HCT116 (cell line): ENCODE results near the gene CTSZ. TPM values are rescaled to one million over a fixed set of nuclear protein-coding genes. Genes with fewer than 3 reads are reported as not detected.

ENCODE experiments used
- ATAC-seq: fragments of 200-7000 bp; cut with Tn5 transposase; 2 replicates; pipeline ENCODE4 v1.9.1; 2020; ENCODE audit warnings: mild to moderate bottlenecking, moderate library complexity
- BruUV-seq: library from RNA; stranded (reverse); fragments of 400-500 nt; replicated peaks from 2 replicates; lab custom pipeline; 2021; lab: Mats Ljungman, UMichigan
- CTCF ChIA-PET: fragments of 300-600 bp; sonication (Branson Sonifier 250); formaldehyde crosslinking; loops from one replicate; lab custom pipeline; 2021; ENCODE audit warnings: antibody characterized with exemption; lab: Charles Lee
- POLR2A ChIA-PET: fragments of 300-600, 350-600 bp; sonication (Branson Sonifier 250); formaldehyde crosslinking; loops from one replicate; lab custom pipeline; 2021; ENCODE audit warnings: antibody characterized with exemption; lab: Charles Lee
- RAD21 ChIA-PET, 2 experiments: fragments of 300-600 bp; sonication (Branson Sonifier 250); formaldehyde crosslinking; loops; one replicate each; lab custom pipeline; 2023; ENCODE audit warnings: low total read pairs in 2 of 2; ENCODE audit not compliant: uncharacterized antibody in 2 of 2, unreplicated experiment in 2 of 2, low non-redundant PET in 1 of 2; lab: Charles Lee
- DNase-seq: peaks from one replicate; pipeline ENCODE4 v3.0.0-alpha.2; 2010; ENCODE audit warnings: low read depth, low spot score
- H2AFZ ChIP-seq: fragments of 200-600 bp; shearing (Covaris generic), sonication (generic); 2 replicates; pipeline ENCODE4 v1.6.1; 2017; ENCODE audit warnings: low read depth, mixed run types, mixed read lengths, antibody characterized with exemption, low read length; ENCODE audit not compliant: poor library complexity, severe bottlenecking
- H3K27ac ChIP-seq: 2 replicates; pipeline ENCODE4 v1.5.1; 2012; ENCODE audit warnings: low read depth, low read length
- H3K27me3 ChIP-seq: fragments of 200-600 bp; sonication (generic); 2 replicates; pipeline ENCODE4 v1.6.1; 2016; ENCODE audit warnings: mixed run types, low read length, mixed read lengths; ENCODE audit not compliant: insufficient read depth
- H3K36me3 ChIP-seq, 2 experiments: fragments of 200-500 bp in 1 of 2; fragments of 200-600 bp in 1 of 2; sonication (Bioruptor generic) in 1 of 2; sonication (generic) in 1 of 2; 2 replicates each; pipeline versions ENCODE4 v1.5.1 to v1.6.1; 2014 to 2016; ENCODE audit warnings: low read length in 2 of 2, inconsistent platforms in 1 of 2, mixed read lengths in 1 of 2, mixed run types in 1 of 2; ENCODE audit not compliant: insufficient read depth in 2 of 2, control insufficient read depth in 1 of 2
- H3K4me1 ChIP-seq, 2 experiments: fragments of 200-600 bp in 1 of 2; sonication (generic) in 1 of 2; 2 replicates each; pipeline versions ENCODE4 v1.5.1 to v1.6.1; 2012 to 2017; ENCODE audit warnings: low read length in 2 of 2, inconsistent platforms in 1 of 2, mild to moderate bottlenecking in 1 of 2, mixed read lengths in 1 of 2, mixed run types in 1 of 2, moderate library complexity in 1 of 2; ENCODE audit not compliant: insufficient read depth in 2 of 2, control insufficient read depth in 1 of 2
- H3K4me2 ChIP-seq: fragments of 200-600 bp; sonication (generic); 2 replicates; pipeline ENCODE4 v1.6.1; 2017; ENCODE audit warnings: mixed run types, low read length, mixed read lengths
- H3K4me3 ChIP-seq, 2 experiments: fragments of 200-600 bp in 1 of 2; sonication (generic) in 1 of 2; replicated peaks in 1 of 2; 2 replicates each; pipeline ENCODE4 v1.5.1; 2011 to 2016; ENCODE audit warnings: low read length in 2 of 2, control low read depth in 1 of 2, low read depth in 1 of 2, mild to moderate bottlenecking in 1 of 2, mixed read lengths in 1 of 2, mixed run types in 1 of 2
- H3K79me2 ChIP-seq: fragments of 200-600 bp; sonication (generic); 2 replicates; pipeline ENCODE4 v1.6.1; 2017; ENCODE audit warnings: mild to moderate bottlenecking, mixed run types, low read length, moderate library complexity, mixed read lengths; ENCODE audit not compliant: insufficient read depth
- H3K9ac ChIP-seq: fragments of 200-600 bp; sonication (generic); 2 replicates; pipeline ENCODE4 v1.6.1; 2016; ENCODE audit warnings: low read length, mixed read lengths
- H3K9me2 ChIP-seq: fragments of 200-600 bp; sonication (generic), shearing (Covaris generic); 2 replicates; pipeline ENCODE4 v1.6.1; 2017; ENCODE audit warnings: mixed run types, mild to moderate bottlenecking, moderate library complexity; ENCODE audit not compliant: insufficient read depth
- H3K9me3 ChIP-seq, 2 experiments: fragments of 200-500 bp in 1 of 2; fragments of 200-600 bp in 1 of 2; sonication (Bioruptor generic) in 1 of 2; sonication (generic) in 1 of 2; 2 replicates each; pipeline ENCODE4 v1.6.1; 2014 to 2017; ENCODE audit warnings: low read length in 2 of 2, mixed read lengths in 2 of 2, inconsistent platforms in 1 of 2, low read depth in 1 of 2, mild to moderate bottlenecking in 1 of 2, mixed run types in 1 of 2, moderate library complexity in 1 of 2; ENCODE audit not compliant: control insufficient read depth in 1 of 2, insufficient read depth in 1 of 2
- H4K20me1 ChIP-seq: fragments of 200-600 bp; sonication (generic), shearing (Covaris generic); 2 replicates; pipeline ENCODE4 v1.6.1; 2017; ENCODE audit warnings: mixed run types, mild to moderate bottlenecking, moderate library complexity; ENCODE audit not compliant: insufficient read depth
- ATF3 ChIP-seq: IDR thresholded peaks from 2 replicates; pipeline ENCODE4 v1.6.1; 2012
- CBX3 ChIP-seq: IDR thresholded peaks from 2 replicates; pipeline ENCODE4 v1.6.1; 2012; ENCODE audit warnings: low read depth
- CEBPB ChIP-seq: IDR thresholded peaks from 2 replicates; pipeline ENCODE4 v1.6.1; 2012; ENCODE audit warnings: low read depth
- CTCF ChIP-seq, 3 experiments: fragments of 200-600 bp in 1 of 3; sonication (generic) in 1 of 3; IDR thresholded peaks in 2 of 3; conservative IDR thresholded peaks in 1 of 3; 2 replicates each; pipeline ENCODE4 v1.5.1; 2012 to 2017; ENCODE audit warnings: low read depth in 2 of 3, low read length in 2 of 3, antibody characterized with exemption in 1 of 3, borderline replicate concordance in 1 of 3, control low read depth in 1 of 3, mild to moderate bottlenecking in 1 of 3, mixed read lengths in 1 of 3, mixed run types in 1 of 3, moderate library complexity in 1 of 3; ENCODE audit not compliant: insufficient read depth in 1 of 3
- ELF1 ChIP-seq: IDR thresholded peaks from 2 replicates; pipeline ENCODE4 v1.6.1; 2012; ENCODE audit warnings: low read depth, borderline replicate concordance
- EZH2 ChIP-seq: fragments of 200-600 bp; sonication (generic); IDR thresholded peaks from 2 replicates; pipeline ENCODE4 v1.6.1; 2017; ENCODE audit warnings: antibody characterized with exemption, mixed run types
- EZH2phosphoT487 ChIP-seq: fragments of 200-600 bp; IDR thresholded peaks from 2 replicates; pipeline ENCODE4 v1.6.1; 2018; ENCODE audit warnings: antibody characterized with exemption, borderline replicate concordance
- FOSL1 ChIP-seq: IDR thresholded peaks from 2 replicates; pipeline ENCODE4 v1.6.1; 2012; ENCODE audit warnings: low read depth
- JUND ChIP-seq: IDR thresholded peaks from 2 replicates; pipeline ENCODE4 v1.6.1; 2012
- MAX ChIP-seq: IDR thresholded peaks from 2 replicates; pipeline ENCODE4 v1.6.1; 2012
- POLR2A ChIP-seq: IDR thresholded peaks from 2 replicates; pipeline ENCODE4 v1.7.0; 2011; ENCODE audit warnings: borderline replicate concordance; ENCODE audit not compliant: insufficient read depth, insufficient read length; ENCODE audit errors: extremely low read depth
- POLR2AphosphoS5 ChIP-seq: IDR thresholded peaks from 2 replicates; pipeline ENCODE4 v1.6.1; 2011; ENCODE audit warnings: mild to moderate bottlenecking, low read depth, low read length, moderate library complexity
- RAD21 ChIP-seq: IDR thresholded peaks from 2 replicates; pipeline ENCODE4 v1.6.1; 2012; ENCODE audit warnings: low read depth, mild to moderate bottlenecking
- REST ChIP-seq: IDR thresholded peaks from 2 replicates; pipeline ENCODE4 v1.6.1; 2012; ENCODE audit warnings: low read depth
- SIN3A ChIP-seq: IDR thresholded peaks from 2 replicates; pipeline ENCODE4 v1.6.1; 2012; ENCODE audit warnings: low read depth
- SP1 ChIP-seq: IDR thresholded peaks from 2 replicates; pipeline ENCODE4 v1.6.1; 2012; ENCODE audit warnings: low read depth
- SRF ChIP-seq: IDR thresholded peaks from 2 replicates; pipeline ENCODE4 v1.6.1; 2012; ENCODE audit warnings: low read depth
- YY1 ChIP-seq: IDR thresholded peaks from 2 replicates; pipeline ENCODE4 v1.6.1; 2011; ENCODE audit warnings: low read length, low read depth, moderate library complexity, mild to moderate bottlenecking; ENCODE audit not compliant: insufficient replicate concordance; ENCODE audit errors: extremely low read depth
- ZBTB33 ChIP-seq: IDR thresholded peaks from 2 replicates; pipeline ENCODE4 v1.6.1; 2011; ENCODE audit warnings: mild to moderate bottlenecking, low read length, moderate library complexity; ENCODE audit not compliant: insufficient replicate concordance; ENCODE audit errors: extremely low read depth
- intact Hi-C: fragments of 100-400 bp; cut with micrococcal nuclease; formaldehyde crosslinking; loops from 2 replicates; pipeline ENCODE4 v1.10.0; 2022
- total RNA-seq: library from RNA; stranded (reverse); gene quantifications from one replicate; pipeline ENCODE4 v1.2.1, GENCODE V29; 2021; ENCODE audit not compliant: unreplicated experiment

The CTSZ gene
- total RNA-seq, 1 experiment from 2014 or later: 100 TPM

GRCh38 chr20:58967652-58968429, 39.2 kb downstream of the CTSZ start:
- CTCF ChIA-PET: no interaction called here
- Histone ChIP-seq H3K36me3 (no peaks in the 10 kb centered on the region), H3K4me1 (no peaks in the 10 kb centered on the region), H3K9me2 (no peaks in the 10 kb centered on the region), H3K27ac (no peak overlapping the region), H2AFZ (no peak overlapping the region), H3K9me3 (peaks cover 0 to 5% of the 10 kb centered on the region in 2 experiments; a peak in 1 of 4 replicates), H3K4me2 (no peak overlapping the region), H4K20me1 (no peaks in the 10 kb centered on the region), H3K9ac (no peak overlapping the region), H3K27me3 (no peaks in the 10 kb centered on the region), H3K4me3 (no peak overlapping the region), H3K79me2 (no peaks in the 10 kb centered on the region)
- no TSS peak for BruUV-seq
- TF ChIP-seq FOSL1 (no peak), CTCF (IDR thresholded peaks at IDR 0.05 in 2 of 3, conservative IDR thresholded peaks at IDR 0.05 in 1 of 3; ENCODE audit: borderline replicate concordance in 1 of 3, insufficient read depth in 1 of 3, low read depth in 2 of 3, low read length in 2 of 3) (no peak), ATF3 (no peak), CBX3 (no peak), SIN3A (no peak), ZBTB33 (no peak), JUND (no peak), EZH2phosphoT487 (no peak), SRF (no peak), YY1 (no peak), CEBPB (no peak), REST (no peak), POLR2AphosphoS5 (no peak), RAD21 (no peak), SP1 (no peak), POLR2A (no peak), ELF1 (no peak), EZH2 (no peak), MAX (no peak)
- POLR2A ChIA-PET: no interaction called here
- intact Hi-C loops: no loop called here
- RAD21 ChIA-PET: no interaction called here
- no peak for DNase-seq
- ATAC-seq: no peak
